HCT116 (cell line): ENCODE measurements around the gene GPX1. TPM values are rescaled to one million over a fixed set of nuclear protein-coding genes. Genes with fewer than 3 reads are reported as not detected.

Source experiments
- ATAC-seq: fragments of 200-7000 bp; cut with Tn5 transposase; 2 replicates; pipeline ENCODE4 v1.9.1; 2020; ENCODE audit warnings: mild to moderate bottlenecking, moderate library complexity
- BruUV-seq: library from RNA; stranded (reverse); fragments of 400-500 nt; replicated peaks from 2 replicates; lab custom pipeline; 2021; lab: Mats Ljungman, UMichigan
- CTCF ChIA-PET: fragments of 300-600 bp; sonication (Branson Sonifier 250); formaldehyde crosslinking; loops from one replicate; lab custom pipeline; 2021; ENCODE audit warnings: antibody characterized with exemption; lab: Charles Lee
- POLR2A ChIA-PET: fragments of 300-600, 350-600 bp; sonication (Branson Sonifier 250); formaldehyde crosslinking; loops from one replicate; lab custom pipeline; 2021; ENCODE audit warnings: antibody characterized with exemption; lab: Charles Lee
- RAD21 ChIA-PET, 2 experiments: fragments of 300-600 bp; sonication (Branson Sonifier 250); formaldehyde crosslinking; loops; one replicate each; lab custom pipeline; 2023; ENCODE audit warnings: low total read pairs in 2 of 2; ENCODE audit not compliant: uncharacterized antibody in 2 of 2, unreplicated experiment in 2 of 2, low non-redundant PET in 1 of 2; lab: Charles Lee
- DNase-seq: peaks from one replicate; pipeline ENCODE4 v3.0.0-alpha.2; 2010; ENCODE audit warnings: low read depth, low spot score
- H2AFZ ChIP-seq: fragments of 200-600 bp; shearing (Covaris generic), sonication (generic); 2 replicates; pipeline ENCODE4 v1.6.1; 2017; ENCODE audit warnings: low read depth, mixed run types, mixed read lengths, antibody characterized with exemption, low read length; ENCODE audit not compliant: poor library complexity, severe bottlenecking
- H3K27ac ChIP-seq: 2 replicates; pipeline ENCODE4 v1.5.1; 2012; ENCODE audit warnings: low read depth, low read length
- H3K27me3 ChIP-seq: fragments of 200-600 bp; sonication (generic); 2 replicates; pipeline ENCODE4 v1.6.1; 2016; ENCODE audit warnings: mixed run types, low read length, mixed read lengths; ENCODE audit not compliant: insufficient read depth
- H3K36me3 ChIP-seq, 2 experiments: fragments of 200-500 bp in 1 of 2; fragments of 200-600 bp in 1 of 2; sonication (Bioruptor generic) in 1 of 2; sonication (generic) in 1 of 2; 2 replicates each; pipeline versions ENCODE4 v1.5.1 to v1.6.1; 2014 to 2016; ENCODE audit warnings: low read length in 2 of 2, inconsistent platforms in 1 of 2, mixed read lengths in 1 of 2, mixed run types in 1 of 2; ENCODE audit not compliant: insufficient read depth in 2 of 2, control insufficient read depth in 1 of 2
- H3K4me1 ChIP-seq, 2 experiments: fragments of 200-600 bp in 1 of 2; sonication (generic) in 1 of 2; 2 replicates each; pipeline versions ENCODE4 v1.5.1 to v1.6.1; 2012 to 2017; ENCODE audit warnings: low read length in 2 of 2, inconsistent platforms in 1 of 2, mild to moderate bottlenecking in 1 of 2, mixed read lengths in 1 of 2, mixed run types in 1 of 2, moderate library complexity in 1 of 2; ENCODE audit not compliant: insufficient read depth in 2 of 2, control insufficient read depth in 1 of 2
- H3K4me2 ChIP-seq: fragments of 200-600 bp; sonication (generic); 2 replicates; pipeline ENCODE4 v1.6.1; 2017; ENCODE audit warnings: mixed run types, low read length, mixed read lengths
- H3K4me3 ChIP-seq, 2 experiments: fragments of 200-600 bp in 1 of 2; sonication (generic) in 1 of 2; replicated peaks in 1 of 2; 2 replicates each; pipeline ENCODE4 v1.5.1; 2011 to 2016; ENCODE audit warnings: low read length in 2 of 2, control low read depth in 1 of 2, low read depth in 1 of 2, mild to moderate bottlenecking in 1 of 2, mixed read lengths in 1 of 2, mixed run types in 1 of 2
- H3K79me2 ChIP-seq: fragments of 200-600 bp; sonication (generic); 2 replicates; pipeline ENCODE4 v1.6.1; 2017; ENCODE audit warnings: mild to moderate bottlenecking, mixed run types, low read length, moderate library complexity, mixed read lengths; ENCODE audit not compliant: insufficient read depth
- H3K9ac ChIP-seq: fragments of 200-600 bp; sonication (generic); 2 replicates; pipeline ENCODE4 v1.6.1; 2016; ENCODE audit warnings: low read length, mixed read lengths
- H3K9me2 ChIP-seq: fragments of 200-600 bp; sonication (generic), shearing (Covaris generic); 2 replicates; pipeline ENCODE4 v1.6.1; 2017; ENCODE audit warnings: mixed run types, mild to moderate bottlenecking, moderate library complexity; ENCODE audit not compliant: insufficient read depth
- H3K9me3 ChIP-seq, 2 experiments: fragments of 200-500 bp in 1 of 2; fragments of 200-600 bp in 1 of 2; sonication (Bioruptor generic) in 1 of 2; sonication (generic) in 1 of 2; 2 replicates each; pipeline ENCODE4 v1.6.1; 2014 to 2017; ENCODE audit warnings: low read length in 2 of 2, mixed read lengths in 2 of 2, inconsistent platforms in 1 of 2, low read depth in 1 of 2, mild to moderate bottlenecking in 1 of 2, mixed run types in 1 of 2, moderate library complexity in 1 of 2; ENCODE audit not compliant: control insufficient read depth in 1 of 2, insufficient read depth in 1 of 2
- H4K20me1 ChIP-seq: fragments of 200-600 bp; sonication (generic), shearing (Covaris generic); 2 replicates; pipeline ENCODE4 v1.6.1; 2017; ENCODE audit warnings: mixed run types, mild to moderate bottlenecking, moderate library complexity; ENCODE audit not compliant: insufficient read depth
- CBX3 ChIP-seq: IDR thresholded peaks from 2 replicates; pipeline ENCODE4 v1.6.1; 2012; ENCODE audit warnings: low read depth
- CEBPB ChIP-seq: IDR thresholded peaks from 2 replicates; pipeline ENCODE4 v1.6.1; 2012; ENCODE audit warnings: low read depth
- ELF1 ChIP-seq: IDR thresholded peaks from 2 replicates; pipeline ENCODE4 v1.6.1; 2012; ENCODE audit warnings: low read depth, borderline replicate concordance
- EZH2 ChIP-seq: fragments of 200-600 bp; sonication (generic); IDR thresholded peaks from 2 replicates; pipeline ENCODE4 v1.6.1; 2017; ENCODE audit warnings: antibody characterized with exemption, mixed run types
- FOSL1 ChIP-seq: IDR thresholded peaks from 2 replicates; pipeline ENCODE4 v1.6.1; 2012; ENCODE audit warnings: low read depth
- JUND ChIP-seq: IDR thresholded peaks from 2 replicates; pipeline ENCODE4 v1.6.1; 2012
- MAX ChIP-seq: IDR thresholded peaks from 2 replicates; pipeline ENCODE4 v1.6.1; 2012
- POLR2A ChIP-seq: IDR thresholded peaks from 2 replicates; pipeline ENCODE4 v1.7.0; 2011; ENCODE audit warnings: borderline replicate concordance; ENCODE audit not compliant: insufficient read depth, insufficient read length; ENCODE audit errors: extremely low read depth
- POLR2AphosphoS5 ChIP-seq: IDR thresholded peaks from 2 replicates; pipeline ENCODE4 v1.6.1; 2011; ENCODE audit warnings: mild to moderate bottlenecking, low read depth, low read length, moderate library complexity
- RAD21 ChIP-seq: IDR thresholded peaks from 2 replicates; pipeline ENCODE4 v1.6.1; 2012; ENCODE audit warnings: low read depth, mild to moderate bottlenecking
- SIN3A ChIP-seq: IDR thresholded peaks from 2 replicates; pipeline ENCODE4 v1.6.1; 2012; ENCODE audit warnings: low read depth
- SRF ChIP-seq: IDR thresholded peaks from 2 replicates; pipeline ENCODE4 v1.6.1; 2012; ENCODE audit warnings: low read depth
- YY1 ChIP-seq: IDR thresholded peaks from 2 replicates; pipeline ENCODE4 v1.6.1; 2011; ENCODE audit warnings: low read length, low read depth, moderate library complexity, mild to moderate bottlenecking; ENCODE audit not compliant: insufficient replicate concordance; ENCODE audit errors: extremely low read depth
- ZFX ChIP-seq: fragments of 450-650 bp; IDR thresholded peaks from 2 replicates; pipeline ENCODE4 v1.6.1; 2017
- ZNF274 ChIP-seq: fragments of 200-500 bp; sonication (Bioruptor generic); IDR thresholded peaks from 2 replicates; pipeline ENCODE4 v1.6.1; 2014; ENCODE audit warnings: mild to moderate bottlenecking, low read depth, low read length, inconsistent platforms
- intact Hi-C: fragments of 100-400 bp; cut with micrococcal nuclease; formaldehyde crosslinking; loops from 2 replicates; pipeline ENCODE4 v1.10.0; 2022
- total RNA-seq: library from RNA; stranded (reverse); gene quantifications from one replicate; pipeline ENCODE4 v1.2.1, GENCODE V29; 2021; ENCODE audit not compliant: unreplicated experiment
- TF ChIP-seq, protein P1 (sequence below), 3 experiments: fragments of 200-600 bp in 1 of 3; sonication (generic) in 1 of 3; IDR thresholded peaks in 2 of 3; conservative IDR thresholded peaks in 1 of 3; 2 replicates each; pipeline ENCODE4 v1.5.1; 2012 to 2017; ENCODE audit warnings: low read depth in 2 of 3, low read length in 2 of 3, antibody characterized with exemption in 1 of 3, borderline replicate concordance in 1 of 3, control low read depth in 1 of 3, mild to moderate bottlenecking in 1 of 3, mixed read lengths in 1 of 3, mixed run types in 1 of 3, moderate library complexity in 1 of 3; ENCODE audit not compliant: insufficient read depth in 1 of 3
- TF ChIP-seq, protein P2 (sequence below): IDR thresholded peaks from 2 replicates; pipeline ENCODE4 v1.6.1; 2012
- TF ChIP-seq, protein P3 (sequence below): IDR thresholded peaks from 2 replicates; pipeline ENCODE4 v1.6.1; 2011; ENCODE audit warnings: mild to moderate bottlenecking, low read length, moderate library complexity; ENCODE audit not compliant: insufficient replicate concordance; ENCODE audit errors: extremely low read depth

Gene GPX1
- total RNA-seq, 1 experiment from 2014 or later, result 330 TPM

DNA sequence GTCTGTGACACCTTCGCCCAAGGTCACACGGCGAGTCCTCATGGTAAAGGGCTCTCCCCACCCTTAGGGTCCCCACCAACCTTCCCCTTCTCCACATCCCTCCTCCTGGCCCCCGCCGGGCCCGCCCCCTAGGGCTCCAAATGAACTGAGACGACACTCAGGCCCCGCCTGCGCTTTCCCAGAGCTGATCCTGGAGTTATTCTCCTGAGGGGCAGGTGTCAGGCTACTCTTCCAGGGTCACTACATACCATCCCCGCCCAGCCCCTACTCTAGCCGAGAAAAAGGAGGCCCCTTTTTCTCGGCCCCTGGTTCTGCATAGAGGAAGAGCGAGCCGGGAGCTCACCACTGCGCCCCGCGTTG lies 18.6 kb downstream of the GPX1 start (continued):
- TF ChIP-seq, protein P1, sequence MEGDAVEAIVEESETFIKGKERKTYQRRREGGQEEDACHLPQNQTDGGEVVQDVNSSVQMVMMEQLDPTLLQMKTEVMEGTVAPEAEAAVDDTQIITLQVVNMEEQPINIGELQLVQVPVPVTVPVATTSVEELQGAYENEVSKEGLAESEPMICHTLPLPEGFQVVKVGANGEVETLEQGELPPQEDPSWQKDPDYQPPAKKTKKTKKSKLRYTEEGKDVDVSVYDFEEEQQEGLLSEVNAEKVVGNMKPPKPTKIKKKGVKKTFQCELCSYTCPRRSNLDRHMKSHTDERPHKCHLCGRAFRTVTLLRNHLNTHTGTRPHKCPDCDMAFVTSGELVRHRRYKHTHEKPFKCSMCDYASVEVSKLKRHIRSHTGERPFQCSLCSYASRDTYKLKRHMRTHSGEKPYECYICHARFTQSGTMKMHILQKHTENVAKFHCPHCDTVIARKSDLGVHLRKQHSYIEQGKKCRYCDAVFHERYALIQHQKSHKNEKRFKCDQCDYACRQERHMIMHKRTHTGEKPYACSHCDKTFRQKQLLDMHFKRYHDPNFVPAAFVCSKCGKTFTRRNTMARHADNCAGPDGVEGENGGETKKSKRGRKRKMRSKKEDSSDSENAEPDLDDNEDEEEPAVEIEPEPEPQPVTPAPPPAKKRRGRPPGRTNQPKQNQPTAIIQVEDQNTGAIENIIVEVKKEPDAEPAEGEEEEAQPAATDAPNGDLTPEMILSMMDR (IDR thresholded peaks at IDR 0.05 in 2 of 3, conservative IDR thresholded peaks at IDR 0.05 in 1 of 3; ENCODE audit: borderline replicate concordance in 1 of 3, insufficient read depth in 1 of 3, low read depth in 2 of 3, low read length in 2 of 3), result no peak
- TF ChIP-seq YY1 (no peak), JUND (no peak)

- ATAC-seq, result no peak
- Histone ChIP-seq H2AFZ (no peak overlapping the region), H3K9me3 (no peaks in the 10 kb centered on the region), H3K27ac (no peak overlapping the region), H3K79me2 (peaks cover 52% of the 10 kb centered on the region), H3K9ac (no peak overlapping the region), H3K36me3 (peaks cover 32 to 33% of the 10 kb centered on the region in 2 experiments; a peak in 3 of 4 replicates), H3K9me2 (no peaks in the 10 kb centered on the region), H3K4me3 (no peak overlapping the region), H3K27me3 (no peaks in the 10 kb centered on the region), H3K4me2 (no peak overlapping the region), H3K4me1 (peaks cover 0 to 6% of the 10 kb centered on the region in 2 experiments; a peak in 1 of 4 replicates), H4K20me1 (no peaks in the 10 kb centered on the region)
- intact Hi-C loops, result no loop called here
- ChIA-PET POLR2A (no interaction called here), RAD21 (no interaction called here), CTCF (interaction anchor here (1.6 kb wide), 1 partner anchor 115 kb away, joined by 3 read pairs; no protein-coding TSS in a partner anchor)
- no TSS peak for BruUV-seq
- no peak for DNase-seq
- TF ChIP-seq SRF (no peak), FOSL1 (no peak), POLR2A (no peak), CBX3 (no peak), POLR2AphosphoS5 (no peak), SIN3A (no peak), ELF1 (no peak), JUND (no peak), MAX (no peak), ZFX (no peak), CEBPB (no peak), ZNF274 (no peak), EZH2 (no peak), RAD21 (no peak)
- TF ChIP-seq, protein P2, sequence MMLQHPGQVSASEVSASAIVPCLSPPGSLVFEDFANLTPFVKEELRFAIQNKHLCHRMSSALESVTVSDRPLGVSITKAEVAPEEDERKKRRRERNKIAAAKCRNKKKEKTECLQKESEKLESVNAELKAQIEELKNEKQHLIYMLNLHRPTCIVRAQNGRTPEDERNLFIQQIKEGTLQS, result no peak
- TF ChIP-seq, protein P1 (IDR thresholded peaks at IDR 0.05 in 2 of 3, conservative IDR thresholded peaks at IDR 0.05 in 1 of 3; ENCODE audit: borderline replicate concordance in 1 of 3, insufficient read depth in 1 of 3, low read depth in 2 of 3, low read length in 2 of 3), result no peak
- TF ChIP-seq, protein P3, sequence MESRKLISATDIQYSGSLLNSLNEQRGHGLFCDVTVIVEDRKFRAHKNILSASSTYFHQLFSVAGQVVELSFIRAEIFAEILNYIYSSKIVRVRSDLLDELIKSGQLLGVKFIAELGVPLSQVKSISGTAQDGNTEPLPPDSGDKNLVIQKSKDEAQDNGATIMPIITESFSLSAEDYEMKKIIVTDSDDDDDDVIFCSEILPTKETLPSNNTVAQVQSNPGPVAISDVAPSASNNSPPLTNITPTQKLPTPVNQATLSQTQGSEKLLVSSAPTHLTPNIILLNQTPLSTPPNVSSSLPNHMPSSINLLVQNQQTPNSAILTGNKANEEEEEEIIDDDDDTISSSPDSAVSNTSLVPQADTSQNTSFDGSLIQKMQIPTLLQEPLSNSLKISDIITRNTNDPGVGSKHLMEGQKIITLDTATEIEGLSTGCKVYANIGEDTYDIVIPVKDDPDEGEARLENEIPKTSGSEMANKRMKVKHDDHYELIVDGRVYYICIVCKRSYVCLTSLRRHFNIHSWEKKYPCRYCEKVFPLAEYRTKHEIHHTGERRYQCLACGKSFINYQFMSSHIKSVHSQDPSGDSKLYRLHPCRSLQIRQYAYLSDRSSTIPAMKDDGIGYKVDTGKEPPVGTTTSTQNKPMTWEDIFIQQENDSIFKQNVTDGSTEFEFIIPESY, result no peak
Observed at GRCh38 chr3:49333916-49334633, 24.1 kb downstream of the GPX1 start.
